Peyer's patch (tissue), 4 donors: ENCODE results near the gene GGT7. TPM values are rescaled to one million over a fixed set of nuclear protein-coding genes. Genes with fewer than 3 reads are reported as not detected.

ENCODE experiments used
- DNase-seq, 3 donors: peaks; one replicate each; pipeline ENCODE4 v3.0.0-alpha.2; 2017 to 2019
- H3K27ac ChIP-seq, 4 donors: fragments of 200-600 bp; sonication (generic); one replicate each; pipeline ENCODE4 v1.5.1; 2016 to 2019
- H3K27me3 ChIP-seq, 2 donors: fragments of 200-600 bp; sonication (generic); one replicate each; pipeline ENCODE4 v1.5.1; 2019
- H3K36me3 ChIP-seq, 3 donors: fragments of 200-600 bp; sonication (generic); one replicate each; pipeline ENCODE4 v1.5.1; 2016 to 2019
- H3K4me1 ChIP-seq, 4 donors: fragments of 200-600 bp; sonication (generic); one replicate each; pipeline ENCODE4 v1.5.1; 2016 to 2019
- H3K4me3 ChIP-seq, 4 donors: fragments of 200-600 bp; sonication (generic); 1 replicate in 3 of 4; 2 replicates in 1 of 4; pipeline ENCODE4 v1.5.1; 2016 to 2019; ENCODE audit warnings: mild to moderate bottlenecking in 1 of 4
- H3K9me3 ChIP-seq, 4 donors: fragments of 200-600 bp; sonication (generic); one replicate each; pipeline ENCODE4 v1.5.1; 2016 to 2019; ENCODE audit warnings: mild to moderate bottlenecking in 1 of 4
- CTCF ChIP-seq, 6 experiments: fragments of 450-650 bp in 4 of 6; fragments of 200-600 bp in 2 of 6; sonication (generic) in 1 of 6; IDR thresholded peaks; one replicate each; pipeline ENCODE4 v1.5.1; 2017 to 2019; ENCODE audit warnings: antibody characterized with exemption in 6 of 6, mild to moderate bottlenecking in 3 of 6, moderate library complexity in 1 of 6
- POLR2A ChIP-seq, 2 donors: fragments of 450-650 bp; IDR thresholded peaks; one replicate each; pipeline ENCODE4 v1.5.1; 2017; ENCODE audit warnings: antibody characterized with exemption in 2 of 2, mild to moderate bottlenecking in 2 of 2, moderate library complexity in 2 of 2
- total RNA-seq, 4 donors: library from RNA; depleted of rRNA; stranded (reverse); fragments of >200 nt; gene quantifications; one replicate each; pipeline ENCODE4 v1.1.0, GENCODE V29; 2016

Gene GGT7
- total RNA-seq, 4 donors from 2014 or later: 22.3 to 40.6 (median 31.8) TPM

GRCh38 chr20:34852298-34852697 is 20.4 kb downstream of the GGT7 start:
- no peaks in the 10 kb centered on the region for H3K9me3 ChIP-seq
- no peak overlapping the region for H3K4me3 ChIP-seq
- H3K4me1 ChIP-seq: no peaks in the 10 kb centered on the region
- no peaks in the 10 kb centered on the region for H3K27me3 ChIP-seq
- peaks cover 0 to 20% (median 0%) of the 10 kb centered on the region in 3 donors for H3K36me3 ChIP-seq
- peak in 1 of 3 donors; percentile 33 for DNase-seq
- no peak for TF ChIP-seq CTCF (IDR thresholded peaks at IDR 0.05)
- TF ChIP-seq POLR2A (IDR thresholded peaks at IDR 0.05): no peak
- H3K27ac ChIP-seq: no peak overlapping the region

- Histone ChIP-seq H3K4me1 (no peaks in the 10 kb centered on the region), H3K27me3 (no peaks in the 10 kb centered on the region), H3K27ac (no peak overlapping the region), H3K36me3 (peaks cover 0 to 20% (median 0%) of the 10 kb centered on the region in 3 donors), H3K4me3 (no peak overlapping the region), H3K9me3 (no peaks in the 10 kb centered on the region)
- TF ChIP-seq CTCF (IDR thresholded peaks at IDR 0.05) (no peak), POLR2A (IDR thresholded peaks at IDR 0.05) (no peak)
- peak in 1 of 3 donors; percentile 31 for DNase-seq
Measured at GRCh38 chr20:34850969-34851368, 21.7 kb downstream of the GGT7 start.

GRCh38 chr20:34849778-34850177 is 22.9 kb downstream of the GGT7 start:
- H3K36me3 ChIP-seq: peaks cover 0 to 20% (median 0%) of the 10 kb centered on the region in 3 donors

GRCh38 chr20:34848597-34848996 is 24.1 kb downstream of the GGT7 start:
- DNase-seq: no peak

More at GRCh38 chr20:34849778-34850177, 22.9 kb downstream of the GGT7 start:
- Histone ChIP-seq H3K27me3 (no peaks in the 10 kb centered on the region), H3K27ac (no peak overlapping the region), H3K9me3 (no peaks in the 10 kb centered on the region), H3K4me1 (no peaks in the 10 kb centered on the region), H3K4me3 (no peak overlapping the region)
- TF ChIP-seq POLR2A (IDR thresholded peaks at IDR 0.05): no peak
- no peak for TF ChIP-seq CTCF (IDR thresholded peaks at IDR 0.05)
- peak in 1 of 3 donors; percentile 37 for DNase-seq

GRCh38 chr20:34843421-34843820 is 29.2 kb downstream of the GGT7 start:
- no peaks in the 10 kb centered on the region for H3K36me3 ChIP-seq
- H3K9me3 ChIP-seq: no peaks in the 10 kb centered on the region
- TF ChIP-seq POLR2A (IDR thresholded peaks at IDR 0.05) (no peak), CTCF (IDR thresholded peaks at IDR 0.05) (no peak)
- H3K27me3 ChIP-seq: no peaks in the 10 kb centered on the region
- no peak for DNase-seq
- no peaks in the 10 kb centered on the region for H3K4me1 ChIP-seq
- H3K4me3 ChIP-seq: no peak overlapping the region
- no peak overlapping the region for H3K27ac ChIP-seq

More at GRCh38 chr20:34848597-34848996, 24.1 kb downstream of the GGT7 start:
- peaks cover 0 to 20% (median 0%) of the 10 kb centered on the region in 3 donors for H3K36me3 ChIP-seq
- H3K27ac ChIP-seq: no peak overlapping the region
- no peaks in the 10 kb centered on the region for H3K9me3 ChIP-seq
- no peak overlapping the region for H3K4me3 ChIP-seq
- no peaks in the 10 kb centered on the region for H3K27me3 ChIP-seq
- no peak for TF ChIP-seq POLR2A (IDR thresholded peaks at IDR 0.05)
- TF ChIP-seq CTCF (IDR thresholded peaks at IDR 0.05): no peak
- H3K4me1 ChIP-seq: no peaks in the 10 kb centered on the region

GRCh38 chr20:34842143-34842542 is 30.5 kb downstream of the GGT7 start:
- H3K36me3 ChIP-seq: no peaks in the 10 kb centered on the region

More at GRCh38 chr20:34842143-34842542, 30.5 kb downstream of the GGT7 start:
- Histone ChIP-seq H3K4me1 (no peaks in the 10 kb centered on the region), H3K27ac (no peak overlapping the region), H3K27me3 (no peaks in the 10 kb centered on the region), H3K4me3 (no peak overlapping the region), H3K9me3 (no peaks in the 10 kb centered on the region)
- DNase-seq: no peak
- TF ChIP-seq POLR2A (IDR thresholded peaks at IDR 0.05) (no peak), CTCF (IDR thresholded peaks at IDR 0.05) (no peak)
